Cardiac muscle cell (in vitro differentiated cells and primary cell): Measurements from ENCODE around the gene NPR3. TPM values are rescaled to one million over a fixed set of nuclear protein-coding genes. Genes with fewer than 3 reads are reported as not detected.
A peak's percentile ranks its signal among the peaks of the same experiment; 100 is the strongest.

Experiments
- DNase-seq, 2 donors: peaks; one replicate each; pipeline versions ENCODE4 v3.0.0 to v3.0.0-alpha.2; 2010 to 2017; ENCODE audit warnings: low read depth in 1 of 2, low spot score in 1 of 2
- H3K27ac ChIP-seq: fragments of 200-600 bp; sonication (generic); 2 replicates; pipeline ENCODE4 v1.5.1; 2016
- H3K27me3 ChIP-seq: fragments of 200-600 bp; sonication (generic); 2 replicates; pipeline ENCODE4 v1.6.0; 2016; ENCODE audit warnings: control low read depth
- H3K36me3 ChIP-seq: fragments of 200-600 bp; sonication (generic); 2 replicates; pipeline ENCODE4 v1.5.1; 2016; ENCODE audit warnings: control low read depth
- H3K4me1 ChIP-seq: fragments of 200-600 bp; sonication (generic); 2 replicates; pipeline ENCODE4 v1.8.1; 2017; ENCODE audit warnings: low read depth, mild to moderate bottlenecking, mixed run types
- H3K4me3 ChIP-seq: fragments of 200-600 bp; sonication (generic); 2 replicates; pipeline ENCODE4 v1.5.1; 2016; ENCODE audit warnings: mild to moderate bottlenecking
- H3K9me3 ChIP-seq: fragments of 200-600 bp; sonication (generic); 2 replicates; pipeline ENCODE4 v1.5.1; 2017; ENCODE audit warnings: low read depth, mild to moderate bottlenecking, control low read depth
- CTCF ChIP-seq: IDR thresholded peaks from 2 replicates; pipeline ENCODE4 v1.5.1; 2012; ENCODE audit warnings: low read depth, mild to moderate bottlenecking, low read length
- polyA plus RNA-seq: library from polyadenylated mRNA; unstranded; fragments of >200 nt; fragmentation: Nextera tagmentation; extraction: Ambion mirVana; gene quantifications from 2 replicates; pipeline ENCODE4 v1.2.1, GENCODE V29; 2016
- total RNA-seq: library from RNA; depleted of rRNA; stranded (reverse); fragments of >200 nt; gene quantifications from 2 replicates; pipeline ENCODE4 v1.2.3, GENCODE V29; 2016

Gene NPR3
- total and polyA plus RNA-seq, 2 experiments from 2014 or later: 0.23 to 2.7 TPM

DNA sequence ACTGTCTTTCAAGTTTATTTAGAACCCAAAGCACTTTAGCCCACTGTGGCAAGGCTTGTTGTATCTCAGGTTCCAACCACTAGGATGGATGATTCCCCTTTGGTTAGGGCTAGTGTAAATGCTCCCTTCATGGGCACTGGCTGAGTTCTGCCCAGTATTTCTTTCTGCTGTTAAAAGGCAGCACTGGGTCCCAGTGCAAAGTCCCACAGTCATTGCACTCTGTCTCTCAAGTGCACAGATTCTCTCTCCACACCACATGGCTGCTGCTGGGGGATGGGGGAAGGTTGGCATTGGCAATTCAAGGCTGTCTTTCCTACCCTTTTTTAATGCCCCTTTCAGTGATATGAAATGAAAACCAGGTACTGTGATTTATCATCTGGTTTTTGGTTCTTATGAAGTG is 7.2 kb upstream of the NPR3 start:
- no peak for TF ChIP-seq CTCF
- Histone ChIP-seq H3K4me1 (no peaks in the 10 kb centered on the region), H3K27ac (no peak overlapping the region), H3K27me3 (peaks cover 32% of the 10 kb centered on the region), H3K4me3 (no peak overlapping the region), H3K36me3 (no peaks in the 10 kb centered on the region), H3K9me3 (no peaks in the 10 kb centered on the region)
- no peak for DNase-seq

GRCh38 chr5:32707418-32707997 is 3.6 kb upstream of the NPR3 start:
- DNase-seq: peak; percentile 36 to 61
- Histone ChIP-seq H3K27ac (no peak overlapping the region), H3K4me3 (no peak overlapping the region), H3K4me1 (peaks cover 10% of the 10 kb centered on the region), H3K36me3 (no peaks in the 10 kb centered on the region), H3K9me3 (no peaks in the 10 kb centered on the region), H3K27me3 (peaks cover 68% of the 10 kb centered on the region)
- peak; percentile 54 for TF ChIP-seq CTCF

DNA sequence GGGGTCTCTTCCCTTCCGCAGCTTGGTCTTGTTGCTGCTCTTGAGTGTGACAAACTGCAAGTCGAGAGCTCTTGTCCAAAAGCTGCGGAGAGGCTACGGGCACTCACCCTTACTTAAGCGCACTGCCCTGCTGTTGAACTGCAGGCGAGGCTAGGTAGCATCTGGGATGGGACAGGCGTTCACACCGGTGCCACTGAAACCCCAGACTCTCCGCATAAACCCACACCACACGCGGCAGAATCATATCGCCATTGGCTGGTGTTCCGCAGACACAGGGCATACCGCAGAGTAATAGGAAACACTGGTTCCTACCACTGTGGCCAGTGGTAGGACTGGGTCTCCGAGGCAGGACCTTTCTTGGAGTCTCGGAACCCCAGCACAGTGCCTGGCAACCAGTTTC is 2.2 kb upstream of the NPR3 start:
- Histone ChIP-seq H3K9me3 (no peaks in the 10 kb centered on the region), H3K27me3 (peaks cover 82% of the 10 kb centered on the region), H3K36me3 (no peaks in the 10 kb centered on the region), H3K4me3 (no peak overlapping the region), H3K4me1 (peaks cover 14% of the 10 kb centered on the region), H3K27ac (no peak overlapping the region)
- DNase-seq: peak in 1 of 2 donors; percentile 28
- no peak for TF ChIP-seq CTCF

DNA sequence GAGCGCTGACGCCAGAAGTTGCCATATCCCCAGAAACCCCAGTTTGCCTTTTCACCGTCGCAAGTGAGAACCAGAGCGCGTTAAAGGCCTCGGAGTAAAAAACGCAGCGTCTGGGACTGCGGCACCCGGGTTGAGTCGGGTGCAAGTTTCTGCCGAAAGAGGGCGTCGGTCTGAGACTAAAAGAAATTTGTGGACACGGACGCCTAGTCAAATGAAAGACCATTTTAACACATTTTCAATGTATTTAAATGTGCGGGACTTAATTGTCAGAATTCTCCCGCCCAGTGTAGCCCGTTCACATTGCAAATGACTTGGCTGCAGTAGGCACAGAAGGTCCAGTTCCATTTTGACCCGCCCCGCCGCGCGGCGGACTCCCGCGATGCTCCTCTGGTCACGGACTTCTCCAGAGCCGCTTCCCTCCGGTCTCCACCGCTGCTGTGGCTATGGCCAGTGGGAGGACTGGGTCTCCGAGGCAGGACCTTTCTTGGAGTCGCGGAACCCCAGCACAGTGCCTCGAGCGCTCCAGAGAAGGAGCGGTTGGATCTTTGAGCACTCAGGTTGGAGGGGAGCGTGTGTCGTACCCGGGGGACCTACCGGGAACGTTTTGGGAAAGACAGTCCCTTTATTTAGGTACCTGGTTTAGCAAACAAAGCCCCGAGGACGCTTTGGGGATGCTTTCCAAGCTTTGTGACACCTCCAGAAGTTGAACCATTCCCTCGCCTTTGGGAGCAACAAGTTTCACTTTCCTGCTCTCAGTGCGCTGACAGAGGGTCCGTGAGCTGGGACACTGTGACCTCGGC is 1.2 kb upstream of the NPR3 start:
- H3K36me3 ChIP-seq: no peaks in the 10 kb centered on the region
- peaks cover 88% of the 10 kb centered on the region for H3K27me3 ChIP-seq
- no peaks in the 10 kb centered on the region for H3K9me3 ChIP-seq
- peak; percentile 86 for TF ChIP-seq CTCF
- peaks cover 16% of the 10 kb centered on the region for H3K4me1 ChIP-seq
- H3K27ac ChIP-seq: no peak overlapping the region
- peak; percentile 75 to 80 for DNase-seq
- H3K4me3 ChIP-seq: peak overlapping the region; percentile 35

DNA sequence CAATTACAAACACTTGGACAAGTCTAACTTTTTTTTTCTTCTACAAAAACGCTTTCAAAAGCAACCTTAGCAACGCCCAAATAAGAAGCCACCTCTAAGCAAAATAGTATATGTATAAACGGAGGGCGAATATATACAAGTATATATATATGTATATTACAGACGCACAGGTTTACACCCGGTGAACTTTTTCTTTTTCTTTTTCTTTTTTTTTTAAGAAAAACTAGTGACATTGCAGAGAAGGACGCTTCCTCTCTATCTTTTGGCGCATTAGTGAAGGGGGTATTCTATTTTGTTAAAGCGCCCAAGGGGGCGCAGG is 200 bp downstream of the NPR3 start:
- H3K4me1 ChIP-seq: peaks cover 16% of the 10 kb centered on the region
- peaks cover 93% of the 10 kb centered on the region for H3K27me3 ChIP-seq
- H3K9me3 ChIP-seq: no peaks in the 10 kb centered on the region
- DNase-seq: no peak
- no peak for TF ChIP-seq CTCF
- no peak overlapping the region for H3K27ac ChIP-seq
- no peak overlapping the region for H3K4me3 ChIP-seq
- H3K36me3 ChIP-seq: no peaks in the 10 kb centered on the region
